ENCODE results near the gene CREM. TPM values are rescaled to one million over a fixed set of nuclear protein-coding genes. Genes with fewer than 3 reads are reported as not detected.

Gene CREM
- total and polyA plus RNA-seq, 2 of the 8 experiments (the other 6 are each of a cell fraction or from before 2014, with no cell fraction given): 18.7 to 21.9 TPM

DNA sequence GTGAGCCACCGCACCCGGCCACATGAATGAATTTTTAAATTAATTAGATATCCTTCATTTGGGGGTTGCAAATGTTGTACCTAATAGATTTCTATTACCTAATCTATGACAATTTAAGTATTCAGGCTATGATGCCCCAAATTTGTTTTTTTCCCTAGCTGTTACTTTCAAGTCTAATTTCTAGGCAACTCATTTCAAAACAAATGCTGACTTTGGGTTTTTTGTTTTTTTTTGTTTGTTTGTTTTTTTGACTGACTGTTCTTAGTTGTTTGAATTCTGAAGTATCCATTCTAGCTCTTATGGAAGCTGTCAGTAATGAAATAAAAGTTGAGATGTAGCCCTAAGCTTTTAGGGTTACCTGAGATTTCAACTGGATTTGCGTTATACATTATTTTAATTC lies 62.3 kb downstream of the CREM start:
- no peak overlapping the region for H3K4me3 ChIP-seq (ENCODE audit: extremely low read depth in 1 of 4, insufficient read depth in 2 of 4, low read depth in 3 of 4, low read length in 4 of 4)
- ChIA-PET CTCF (ENCODE audit: partially characterized antibody) (no interaction called here), POLR2A (ENCODE audit: partially characterized antibody) (no interaction called here)
- H4K8ac ChIP-seq (ENCODE audit: extremely low read depth, insufficient read depth, low read length): no peak overlapping the region
- no peak overlapping the region for H3K23ac ChIP-seq (ENCODE audit: insufficient read length)
- no peak overlapping the region for H2AK5ac ChIP-seq (ENCODE audit: low read depth, low read length)
- H4K91ac ChIP-seq (replicated peaks; ENCODE audit: insufficient read length, low read length): no peak overlapping the region
- H3K36me3 ChIP-seq (ENCODE audit: control insufficient read depth in 2 of 4, insufficient read depth in 4 of 4, low read length in 3 of 4): no peaks in the 10 kb centered on the region
- 94% methylated on average over 3 of the region's 3 CpGs; no CpG with 5 or more reads in 1 of the 2 experiments for WGBS, 2 experiments (ENCODE audit: extremely low coverage in 1 of 2, insufficient coverage in 1 of 2, insufficient read length in 1 of 2, insufficient replicate concordance in 2 of 2, low coverage in 1 of 2, low lambda C conversion rate in 2 of 2, missing lambda C conversion rate in 1 of 2)
- no peaks in the 10 kb centered on the region for H3K79me2 ChIP-seq (ENCODE audit: control insufficient read depth in 1 of 2, insufficient read depth in 2 of 2, low read length in 2 of 2)
- H4K20me1 ChIP-seq (replicated peaks in 1 of 2; ENCODE audit: control insufficient read depth in 1 of 2, insufficient read depth in 2 of 2, low read length in 2 of 2): no peaks in the 10 kb centered on the region
- H3K23me2 ChIP-seq (ENCODE audit: low read depth, low read length): no peaks in the 10 kb centered on the region
- no peak overlapping the region for H2BK5ac ChIP-seq (ENCODE audit: low read depth, low read length)
- no peak overlapping the region for H3K9ac ChIP-seq (replicated peaks in 1 of 4; ENCODE audit: extremely low read depth in 1 of 4, low read depth in 3 of 4, low read length in 3 of 4)
- no peak overlapping the region for H2AFZ ChIP-seq (ENCODE audit: low read length)
- no peak overlapping the region for H3K14ac ChIP-seq (ENCODE audit: insufficient read length)
- no peak for FAIRE-seq
- no peak overlapping the region for H3K56ac ChIP-seq (replicated peaks; ENCODE audit: insufficient read length, low read depth, low read length)
- no peak overlapping the region for H3K4ac ChIP-seq (replicated peaks; ENCODE audit: insufficient read length, low read depth, low read length)
- H4K5ac ChIP-seq (ENCODE audit: insufficient read length, low read depth, low read length): no peak overlapping the region
- H3K18ac ChIP-seq (ENCODE audit: extremely low read depth, low read length): no peak overlapping the region
- H3K79me1 ChIP-seq (ENCODE audit: low read depth, low read length): no peaks in the 10 kb centered on the region
- no peak overlapping the region for H2BK120ac ChIP-seq (replicated peaks; ENCODE audit: low read depth, low read length)
- H3K4me2 ChIP-seq (ENCODE audit: insufficient read depth in 1 of 2, low read depth in 2 of 2, low read length in 2 of 2): no peak overlapping the region
- H3K9me3 ChIP-seq (ENCODE audit: insufficient read depth in 2 of 2, low read depth in 1 of 2, low read length in 1 of 2): peaks cover 0 to 3% of the 10 kb centered on the region in 2 experiments; a peak in 1 of 4 replicates
- H3K27me3 ChIP-seq (replicated peaks in 1 of 4; ENCODE audit: control insufficient read depth in 3 of 4, extremely low read depth in 1 of 4, insufficient read depth in 3 of 4, low read length in 3 of 4): no peaks in the 10 kb centered on the region
- no peak overlapping the region for H2BK20ac ChIP-seq (ENCODE audit: low read length)
- DNase-seq (ENCODE audit: low read depth in 1 of 2, low spot score in 2 of 2): no peak
- no peaks in the 10 kb centered on the region for H3K4me1 ChIP-seq (replicated peaks in 1 of 4; ENCODE audit: control insufficient read depth in 3 of 4, insufficient read depth in 4 of 4, low read length in 3 of 4)
- H2BK15ac ChIP-seq (ENCODE audit: low read length): no peak overlapping the region
- TF ChIP-seq TAF1 (IDR thresholded peaks at IDR 0.05; ENCODE audit: low read depth, low read length) (no peak), JUN (IDR thresholded peaks at IDR 0.05; ENCODE audit: low read depth, low read length) (no peak), EZH2 (IDR thresholded peaks at IDR 0.05; ENCODE audit: low read depth, low read length, severe bottlenecking) (no peak), GTF2F1 (IDR thresholded peaks at IDR 0.05; ENCODE audit: borderline replicate concordance, low read depth, low read length) (no peak), SP1 (IDR thresholded peaks at IDR 0.05; ENCODE audit: low read depth, low read length) (no peak)
- no peak overlapping the region for H2BK12ac ChIP-seq (ENCODE audit: low read depth, low read length)
- H3K27ac ChIP-seq (ENCODE audit: low read depth, low read length): no peak overlapping the region
